ENCODE measurements around the gene GNAQ. TPM values are rescaled to one million over a fixed set of nuclear protein-coding genes. Genes with fewer than 3 reads are reported as not detected.

The GNAQ gene
- total and polyA plus RNA-seq, 2 donors from 2014 or later: 16.2 to 83.4 TPM

DNA sequence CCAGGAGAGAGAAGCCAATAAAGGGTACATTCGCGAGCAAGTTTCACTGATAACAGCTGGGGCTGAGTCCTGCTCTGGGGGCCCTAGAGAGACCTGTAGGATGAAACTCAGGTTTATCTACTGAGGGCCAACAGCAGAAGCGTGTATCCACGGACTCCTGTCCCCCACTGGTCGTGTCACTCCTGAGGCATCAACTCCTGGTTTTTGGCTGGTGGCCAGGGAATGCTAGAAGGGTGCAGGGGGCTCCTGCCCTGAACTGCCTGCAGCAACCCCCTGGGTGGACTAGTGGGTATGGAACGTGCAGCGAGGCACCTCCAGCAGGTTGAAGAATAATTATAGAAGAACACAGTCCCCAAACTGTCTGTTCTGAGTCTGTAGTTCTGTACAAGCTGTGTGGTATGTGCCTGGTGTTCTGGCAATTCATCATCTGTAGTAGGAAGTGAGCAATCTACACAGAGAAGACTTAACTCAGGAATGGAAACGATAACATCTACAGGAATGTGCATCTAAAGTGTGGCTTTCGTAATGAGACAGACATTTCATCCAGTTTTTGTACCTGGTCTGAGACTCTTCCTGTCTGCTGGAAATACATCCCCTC, 319.0 kb downstream of the GNAQ start:
- no peak for FAIRE-seq

DNA sequence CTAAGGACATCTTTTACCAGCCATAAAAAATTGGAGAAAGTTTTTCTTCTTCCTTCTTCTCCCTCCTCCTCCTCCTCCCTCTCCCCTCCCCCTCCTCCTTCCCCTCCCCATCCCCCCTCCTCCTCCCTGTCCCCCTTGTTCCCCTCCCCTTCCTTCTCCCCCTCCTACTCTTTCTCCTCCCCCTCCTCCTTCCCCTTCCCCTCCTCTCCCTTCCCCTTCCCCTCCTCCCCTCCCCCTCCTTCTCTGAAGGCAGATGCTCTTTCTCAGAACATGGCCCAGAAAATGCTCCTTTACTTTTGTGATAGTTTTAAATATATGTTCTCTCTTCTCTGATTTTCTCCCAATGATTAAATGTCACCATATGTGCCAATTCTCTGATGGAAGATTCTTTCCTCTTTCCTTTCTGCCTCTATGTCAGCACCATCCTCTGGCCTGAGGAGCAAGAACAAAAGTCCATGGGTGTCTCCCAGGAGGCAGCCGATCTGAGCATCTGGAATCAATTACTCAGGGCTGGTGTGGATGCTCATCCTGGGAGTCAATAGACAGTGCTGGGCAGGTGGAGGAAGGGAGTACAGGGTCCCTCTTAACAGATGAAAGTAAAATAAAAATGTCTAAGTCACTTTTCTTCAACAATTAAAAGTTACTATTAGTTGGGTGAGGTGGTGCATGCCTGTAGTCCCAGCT, 320.5 kb downstream of the GNAQ start:
- DNase-seq: no peak
- no peaks in the 10 kb centered on the region for H3K4me1 ChIP-seq (ENCODE audit: control insufficient read depth in 2 of 3, insufficient read depth in 2 of 3, low read depth in 1 of 3, low read length in 3 of 3)
- H3K27me3 ChIP-seq (ENCODE audit: control insufficient read depth, insufficient read depth, low read length): no peaks in the 10 kb centered on the region
- no peak overlapping the region for H3K27ac ChIP-seq (ENCODE audit: low read depth in 2 of 2, low read length in 2 of 2)
- no peak for FAIRE-seq
- H3K9ac ChIP-seq (ENCODE audit: low read length in 3 of 3): no peak overlapping the region
- TF ChIP-seq, protein P1, sequence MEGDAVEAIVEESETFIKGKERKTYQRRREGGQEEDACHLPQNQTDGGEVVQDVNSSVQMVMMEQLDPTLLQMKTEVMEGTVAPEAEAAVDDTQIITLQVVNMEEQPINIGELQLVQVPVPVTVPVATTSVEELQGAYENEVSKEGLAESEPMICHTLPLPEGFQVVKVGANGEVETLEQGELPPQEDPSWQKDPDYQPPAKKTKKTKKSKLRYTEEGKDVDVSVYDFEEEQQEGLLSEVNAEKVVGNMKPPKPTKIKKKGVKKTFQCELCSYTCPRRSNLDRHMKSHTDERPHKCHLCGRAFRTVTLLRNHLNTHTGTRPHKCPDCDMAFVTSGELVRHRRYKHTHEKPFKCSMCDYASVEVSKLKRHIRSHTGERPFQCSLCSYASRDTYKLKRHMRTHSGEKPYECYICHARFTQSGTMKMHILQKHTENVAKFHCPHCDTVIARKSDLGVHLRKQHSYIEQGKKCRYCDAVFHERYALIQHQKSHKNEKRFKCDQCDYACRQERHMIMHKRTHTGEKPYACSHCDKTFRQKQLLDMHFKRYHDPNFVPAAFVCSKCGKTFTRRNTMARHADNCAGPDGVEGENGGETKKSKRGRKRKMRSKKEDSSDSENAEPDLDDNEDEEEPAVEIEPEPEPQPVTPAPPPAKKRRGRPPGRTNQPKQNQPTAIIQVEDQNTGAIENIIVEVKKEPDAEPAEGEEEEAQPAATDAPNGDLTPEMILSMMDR (IDR thresholded peaks at IDR 0.05; ENCODE audit: borderline replicate concordance, extremely low read depth, insufficient read depth): no peak
- H3K36me3 ChIP-seq (ENCODE audit: control insufficient read depth in 2 of 3, insufficient read depth in 3 of 3, low read length in 3 of 3): no peaks in the 10 kb centered on the region
- H3K9me3 ChIP-seq (ENCODE audit: control insufficient read depth in 2 of 3, insufficient read depth in 1 of 3, low read length in 3 of 3): peaks cover 0 to 3% (median 0%) of the 10 kb centered on the region in 3 donors
- intact Hi-C loops (cut with DNase I): no loop called here
- no peak overlapping the region for H3K4me3 ChIP-seq (ENCODE audit: low read length in 3 of 3)

More for the DNA sequence above, 319.0 kb downstream of the GNAQ start:
- Histone ChIP-seq H3K27me3 (ENCODE audit: control insufficient read depth, insufficient read depth, low read length) (no peaks in the 10 kb centered on the region), H3K9ac (ENCODE audit: low read length in 3 of 3) (no peak overlapping the region), H3K4me3 (ENCODE audit: low read length in 3 of 3) (no peak overlapping the region), H3K9me3 (ENCODE audit: control insufficient read depth in 2 of 3, insufficient read depth in 1 of 3, low read length in 3 of 3) (peaks cover 0 to 3% (median 0%) of the 10 kb centered on the region in 3 donors), H3K36me3 (ENCODE audit: control insufficient read depth in 2 of 3, insufficient read depth in 3 of 3, low read length in 3 of 3) (no peaks in the 10 kb centered on the region), H3K4me1 (ENCODE audit: control insufficient read depth in 2 of 3, insufficient read depth in 2 of 3, low read depth in 1 of 3, low read length in 3 of 3) (no peaks in the 10 kb centered on the region), H3K27ac (ENCODE audit: low read depth in 2 of 2, low read length in 2 of 2) (no peak overlapping the region)
- TF ChIP-seq, protein P1 (IDR thresholded peaks at IDR 0.05; ENCODE audit: borderline replicate concordance, extremely low read depth, insufficient read depth): no peak
- DNase-seq: no peak
- intact Hi-C loops (cut with DNase I): no loop called here

DNA sequence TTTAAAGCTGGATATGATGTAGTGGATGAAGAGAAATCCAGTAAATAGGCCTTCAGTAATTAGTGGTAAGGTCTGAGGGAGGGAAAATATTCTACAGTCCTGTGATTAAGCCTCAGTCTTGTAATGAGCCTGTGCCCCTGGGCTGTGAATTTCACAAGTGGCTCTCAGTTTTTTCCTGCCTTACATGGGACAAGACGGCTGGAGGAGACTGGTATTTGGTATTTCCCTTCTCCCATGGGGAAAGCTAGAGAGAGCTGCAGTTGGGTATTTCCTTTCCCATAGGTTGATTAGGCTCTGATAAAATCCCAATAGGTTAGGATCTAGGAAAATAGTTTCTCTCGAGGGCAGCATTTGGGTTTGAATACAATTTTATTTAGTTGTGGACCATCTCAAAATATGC, 321.3 kb downstream of the GNAQ start:
- H3K9me3 ChIP-seq (ENCODE audit: control insufficient read depth in 2 of 3, insufficient read depth in 1 of 3, low read length in 3 of 3): peaks cover 0 to 3% (median 0%) of the 10 kb centered on the region in 3 donors
- FAIRE-seq (no peak), DNase-seq (no peak)
- no peak overlapping the region for H3K27ac ChIP-seq (ENCODE audit: low read depth in 2 of 2, low read length in 2 of 2)
- no peaks in the 10 kb centered on the region for H3K27me3 ChIP-seq (ENCODE audit: control insufficient read depth, insufficient read depth, low read length)
- H3K4me3 ChIP-seq (ENCODE audit: low read length in 3 of 3): no peak overlapping the region
- no peaks in the 10 kb centered on the region for H3K36me3 ChIP-seq (ENCODE audit: control insufficient read depth in 2 of 3, insufficient read depth in 3 of 3, low read length in 3 of 3)
- H3K9ac ChIP-seq (ENCODE audit: low read length in 3 of 3): no peak overlapping the region
- intact Hi-C loops (cut with DNase I): no loop called here
- no peaks in the 10 kb centered on the region for H3K4me1 ChIP-seq (ENCODE audit: control insufficient read depth in 2 of 3, insufficient read depth in 2 of 3, low read depth in 1 of 3, low read length in 3 of 3)
- TF ChIP-seq, protein P1 (IDR thresholded peaks at IDR 0.05; ENCODE audit: borderline replicate concordance, extremely low read depth, insufficient read depth): no peak
